OCI-LY1 (cell line): Measurements from ENCODE around the gene DHDDS.

ENCODE experiments used
- CTCF ChIP-seq: fragments of 200-600 bp; sonication (generic), shearing (Covaris generic); IDR thresholded peaks from 2 replicates; pipeline ENCODE4 v1.5.1; 2017; ENCODE audit warnings: mild to moderate bottlenecking, antibody characterized with exemption, low read length, moderate library complexity, mixed read lengths
- EZH2 ChIP-seq: fragments of 200-600 bp; sonication (generic), shearing (Covaris generic); IDR thresholded peaks from 2 replicates; pipeline ENCODE4 v1.8.0; 2017; ENCODE audit warnings: borderline replicate concordance, mixed run types, mild to moderate bottlenecking, antibody characterized with exemption, low read length, moderate library complexity, mixed read lengths

- TF ChIP-seq CTCF (no peak), EZH2 (no peak)
Observed at GRCh38 chr1:26387447-26387846, 44.7 kb upstream of the DHDDS start.
